PFSK-1 (cell line): ENCODE data around the gene NBEA.

Source experiments
- FOXP2 ChIP-seq: optimal IDR thresholded peaks from 2 replicates; pipeline ENCODE3; 2011; ENCODE audit warnings: borderline replicate concordance, control low read depth, inconsistent platforms; ENCODE audit not compliant: insufficient read depth; ENCODE audit errors: extremely low read length, extremely low read depth
- POLR2AphosphoS5 ChIP-seq: IDR thresholded peaks from 2 replicates; pipeline ENCODE4 v1.6.1; 2012; ENCODE audit warnings: low read depth, mild to moderate bottlenecking, control low read depth, low read length, moderate library complexity
- REST ChIP-seq, 2 experiments: IDR thresholded peaks; 2 replicates each; pipeline versions ENCODE4 v1.6.1 to v1.8.0; 2011 to 2012; ENCODE audit warnings: low read depth in 2 of 2, low read length in 2 of 2, control low read depth in 1 of 2, inconsistent platforms in 1 of 2, mild to moderate bottlenecking in 1 of 2, moderate library complexity in 1 of 2; ENCODE audit not compliant: insufficient read depth in 1 of 2
- SIN3A ChIP-seq: IDR thresholded peaks from 2 replicates; pipeline ENCODE4 v1.6.1; 2012; ENCODE audit warnings: mild to moderate bottlenecking, low read length, moderate library complexity, borderline replicate concordance; ENCODE audit not compliant: insufficient read depth
- TAF1 ChIP-seq: IDR thresholded peaks from 2 replicates; pipeline ENCODE4 v1.6.1; 2012; ENCODE audit warnings: low read length, control low read depth, borderline replicate concordance; ENCODE audit not compliant: insufficient read depth

NBEA gene

GRCh38 chr13:35028338-35028867, 86.3 kb downstream of the NBEA start:
- no peak for TF ChIP-seq TAF1
- no peak for TF ChIP-seq POLR2AphosphoS5
- TF ChIP-seq FOXP2: no peak
- no peak for TF ChIP-seq REST (IDR thresholded peaks at IDR 0.05; ENCODE audit: insufficient read depth in 1 of 2, low read depth in 2 of 2, low read length in 2 of 2)
- no peak for TF ChIP-seq SIN3A

GRCh38 chr13:35039012-35039411, 96.9 kb downstream of the NBEA start:
- TF ChIP-seq POLR2AphosphoS5: no peak
- TF ChIP-seq SIN3A: no peak
- no peak for TF ChIP-seq TAF1
- no peak for TF ChIP-seq FOXP2
- TF ChIP-seq REST (IDR thresholded peaks at IDR 0.05; ENCODE audit: insufficient read depth in 1 of 2, low read depth in 2 of 2, low read length in 2 of 2): no peak

GRCh38 chr13:35046587-35046986, 104.5 kb downstream of the NBEA start:
- TF ChIP-seq SIN3A (no peak), FOXP2 (no peak), REST (IDR thresholded peaks at IDR 0.05; ENCODE audit: insufficient read depth in 1 of 2, low read depth in 2 of 2, low read length in 2 of 2) (no peak), POLR2AphosphoS5 (no peak), TAF1 (no peak)

GRCh38 chr13:35055705-35056104, 113.6 kb downstream of the NBEA start:
- TF ChIP-seq SIN3A: no peak
- TF ChIP-seq FOXP2: no peak
- TF ChIP-seq POLR2AphosphoS5: no peak
- no peak for TF ChIP-seq TAF1
- TF ChIP-seq REST (IDR thresholded peaks at IDR 0.05; ENCODE audit: insufficient read depth in 1 of 2, low read depth in 2 of 2, low read length in 2 of 2): no peak

- TF ChIP-seq REST (IDR thresholded peaks at IDR 0.05; ENCODE audit: insufficient read depth in 1 of 2, low read depth in 2 of 2, low read length in 2 of 2): no peak
- no peak for TF ChIP-seq SIN3A
- no peak for TF ChIP-seq POLR2AphosphoS5
- no peak for TF ChIP-seq FOXP2
- no peak for TF ChIP-seq TAF1
These were observed 115.8 kb downstream of the NBEA start for GRCh38 chr13:35057858-35058257.
